ENCODE data around the gene LONP1.
"Not testable (repeated sequence)": the region's sequence is repeated elsewhere in the genome, so short reads cannot be mapped to it uniquely, and the experiment has no call there.

The LONP1 gene

GRCh38 chr19:5713228-5713627, 6.7 kb downstream of the LONP1 start:
- DNase-seq (ENCODE audit: low read depth in 2 of 2): no peak

GRCh38 chr19:5711713-5712161, 8.2 kb downstream of the LONP1 start:
- no peak for DNase-seq (ENCODE audit: low read depth in 2 of 2)

GRCh38 chr19:5711025-5711424, 8.9 kb downstream of the LONP1 start:
- no peak for DNase-seq (ENCODE audit: low read depth in 2 of 2)

GRCh38 chr19:5707576-5708575, 12.1 kb downstream of the LONP1 start:
- no peak for DNase-seq (ENCODE audit: low read depth in 2 of 2)

GRCh38 chr19:5706876-5707573, 12.9 kb downstream of the LONP1 start:
- no peak for DNase-seq (ENCODE audit: low read depth in 2 of 2)

- no peak for DNase-seq (ENCODE audit: low read depth in 2 of 2)
These were observed 14.4 kb downstream of the LONP1 start for GRCh38 chr19:5705552-5705951.

- DNase-seq (ENCODE audit: low read depth in 2 of 2): no peak
These were observed 15.8 kb downstream of the LONP1 start for GRCh38 chr19:5703819-5704818.

GRCh38 chr19:5702053-5702410, 17.9 kb downstream of the LONP1 start:
- DNase-seq (ENCODE audit: low read depth in 2 of 2): not testable (repeated sequence)

- DNase-seq (ENCODE audit: low read depth in 2 of 2): no peak
These were observed 19.4 kb downstream of the LONP1 start for GRCh38 chr19:5700455-5701092.

GRCh38 chr19:5698635-5699422, 21.1 kb downstream of the LONP1 start:
- no peak for DNase-seq (ENCODE audit: low read depth in 2 of 2)

- DNase-seq (ENCODE audit: low read depth in 2 of 2): no peak
These were observed 21.9 kb downstream of the LONP1 start for GRCh38 chr19:5697890-5698634.

GRCh38 chr19:5697022-5697889, 22.7 kb downstream of the LONP1 start:
- DNase-seq (ENCODE audit: low read depth in 2 of 2): no peak

- no peak for DNase-seq (ENCODE audit: low read depth in 2 of 2)
These were observed 23.5 kb downstream of the LONP1 start for GRCh38 chr19:5696196-5697021.

- no peak for DNase-seq (ENCODE audit: low read depth in 2 of 2)
These were observed 24.2 kb downstream of the LONP1 start for GRCh38 chr19:5695649-5696195.

GRCh38 chr19:5694956-5695648, 24.8 kb downstream of the LONP1 start:
- DNase-seq (ENCODE audit: low read depth in 2 of 2): no peak

GRCh38 chr19:5694167-5694955, 25.6 kb downstream of the LONP1 start:
- DNase-seq (ENCODE audit: low read depth in 2 of 2): no peak

All from activated CD8-positive, alpha-beta memory T cell treated with anti-CD3 and anti-CD28 coated beads for 4 hours (primary cell).